Measurements from ENCODE around the gene FBXL22. TPM values are rescaled to one million over a fixed set of nuclear protein-coding genes. Genes with fewer than 3 reads are reported as not detected.

Gene FBXL22
- total and polyA plus RNA-seq, 2 experiments from 2014 or later, result 0.26 TPM; not detected in 1

DNA sequence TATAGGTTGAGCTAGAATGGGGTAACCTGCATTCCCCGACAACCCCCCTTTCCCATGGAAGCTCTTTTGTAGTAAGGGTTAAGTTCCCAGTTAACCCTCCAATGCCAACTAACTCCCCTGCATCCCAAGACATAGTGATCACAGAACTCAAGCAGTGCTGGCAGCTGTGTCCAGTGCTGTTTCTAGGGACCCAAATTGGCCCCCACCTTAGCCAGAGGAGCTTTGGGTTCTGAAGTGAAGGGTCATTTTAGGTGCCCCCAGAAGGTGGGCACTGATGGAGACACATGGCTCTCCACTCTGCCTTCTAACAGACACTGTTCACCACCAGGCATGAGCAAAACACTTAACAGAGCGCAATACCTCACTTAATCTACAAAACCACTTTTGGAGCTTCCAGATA lies 7.1 kb downstream of the FBXL22 start:
- Mint-ChIP-seq H3K36me3 (ENCODE audit: low read depth) (no peaks in the 10 kb centered on the region), H3K27me3 (ENCODE audit: insufficient read depth, low read depth, poor library complexity) (peaks cover 34% of the 10 kb centered on the region), H3K9me3 (no peaks in the 10 kb centered on the region), H3K27ac (no peak overlapping the region), H3K4me3 (no peak overlapping the region), H3K4me1 (peaks cover 15% of the 10 kb centered on the region)
- no peaks in the 10 kb centered on the region for H3K9me2 ChIP-seq (ENCODE audit: insufficient read depth)
- H3K27ac ChIP-seq (ENCODE audit: low read depth), result no peak overlapping the region
- ATAC-seq (no peak), DNase-seq (ENCODE audit: low spot score) (no peak)
- no peaks in the 10 kb centered on the region for H3K79me2 ChIP-seq (replicated peaks; ENCODE audit: insufficient read depth)
- TF ChIP-seq, protein P1, sequence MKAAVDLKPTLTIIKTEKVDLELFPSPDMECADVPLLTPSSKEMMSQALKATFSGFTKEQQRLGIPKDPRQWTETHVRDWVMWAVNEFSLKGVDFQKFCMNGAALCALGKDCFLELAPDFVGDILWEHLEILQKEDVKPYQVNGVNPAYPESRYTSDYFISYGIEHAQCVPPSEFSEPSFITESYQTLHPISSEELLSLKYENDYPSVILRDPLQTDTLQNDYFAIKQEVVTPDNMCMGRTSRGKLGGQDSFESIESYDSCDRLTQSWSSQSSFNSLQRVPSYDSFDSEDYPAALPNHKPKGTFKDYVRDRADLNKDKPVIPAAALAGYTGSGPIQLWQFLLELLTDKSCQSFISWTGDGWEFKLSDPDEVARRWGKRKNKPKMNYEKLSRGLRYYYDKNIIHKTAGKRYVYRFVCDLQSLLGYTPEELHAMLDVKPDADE (IDR thresholded peaks at IDR 0.05), result no peak
- TF ChIP-seq POLR2AphosphoS5 (IDR thresholded peaks at IDR 0.05; ENCODE audit: low read depth) (no peak), CREB1 (CRISPR knock-in tag; IDR thresholded peaks at IDR 0.05; ENCODE audit: low read depth) (no peak), STAT1 (IDR thresholded peaks at IDR 0.05; ENCODE audit: unreplicated experiment) (no peak), NANOG (IDR thresholded peaks at IDR 0.05; ENCODE audit: borderline replicate concordance) (no peak)
- no peaks in the 10 kb centered on the region for H3K36me3 ChIP-seq (ENCODE audit: insufficient read depth)
- no peak overlapping the region for H2AFZ ChIP-seq
- H3K4me3 ChIP-seq, result no peak overlapping the region
- no peaks in the 10 kb centered on the region for H4K20me1 ChIP-seq (replicated peaks; ENCODE audit: insufficient read depth)
- peaks cover 9% of the 10 kb centered on the region; the same call in 1 of the 2 replicates for H3F3A ChIP-seq (replicated peaks; ENCODE audit: low read depth)
- H3K4me1 ChIP-seq (ENCODE audit: insufficient read depth), result peaks cover 12% of the 10 kb centered on the region
- H3K4me2 ChIP-seq, result no peak overlapping the region
- peaks cover 45% of the 10 kb centered on the region for H3K27me3 ChIP-seq (ENCODE audit: insufficient read depth)

DNA sequence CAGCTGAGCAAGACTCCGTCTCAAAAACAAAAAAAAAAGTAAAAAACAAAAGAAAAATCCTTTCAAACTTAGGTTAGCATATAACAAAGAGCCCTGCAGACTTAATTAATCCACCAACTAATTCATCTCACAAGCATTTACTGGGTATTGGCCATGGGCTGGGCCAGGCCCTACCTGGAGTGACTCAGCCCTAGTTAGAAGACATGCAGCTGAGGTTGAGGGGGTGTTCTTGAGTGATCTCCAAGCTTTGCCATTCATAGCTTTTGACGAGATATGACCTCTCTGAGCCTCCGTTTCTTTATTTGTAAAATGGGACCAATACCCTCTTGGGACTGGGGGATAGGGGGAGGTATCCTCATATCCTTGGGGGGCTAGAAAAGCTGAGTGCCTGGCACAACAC lies 7.8 kb downstream of the FBXL22 start:
- H3K4me1 Mint-ChIP-seq, result peaks cover 12% of the 10 kb centered on the region
- no peak overlapping the region for H3K4me2 ChIP-seq
- no peak overlapping the region for H3K4me3 Mint-ChIP-seq
- H2AFZ ChIP-seq, result no peak overlapping the region
- H3K36me3 Mint-ChIP-seq (ENCODE audit: low read depth), result no peaks in the 10 kb centered on the region
- H3K27me3 ChIP-seq (ENCODE audit: insufficient read depth), result peaks cover 37% of the 10 kb centered on the region
- no peak overlapping the region for H3K27ac Mint-ChIP-seq
- peaks cover 28% of the 10 kb centered on the region for H3K27me3 Mint-ChIP-seq (ENCODE audit: insufficient read depth, low read depth, poor library complexity)
- H3K4me1 ChIP-seq (ENCODE audit: insufficient read depth), result peaks cover 10% of the 10 kb centered on the region
- no peaks in the 10 kb centered on the region for H4K20me1 ChIP-seq (replicated peaks; ENCODE audit: insufficient read depth)
- no peak for DNase-seq (ENCODE audit: low spot score)
- no peak overlapping the region for H3K4me3 ChIP-seq
- H3K79me2 ChIP-seq (replicated peaks; ENCODE audit: insufficient read depth), result no peaks in the 10 kb centered on the region
- no peak overlapping the region for H3K27ac ChIP-seq (ENCODE audit: low read depth)
- no peak for ATAC-seq
- H3K9me2 ChIP-seq (ENCODE audit: insufficient read depth), result no peaks in the 10 kb centered on the region
- peaks cover 5% of the 10 kb centered on the region; the same call in 1 of the 2 replicates for H3F3A ChIP-seq (replicated peaks; ENCODE audit: low read depth)
- no peaks in the 10 kb centered on the region for H3K36me3 ChIP-seq (ENCODE audit: insufficient read depth)
- H3K9me3 Mint-ChIP-seq, result no peaks in the 10 kb centered on the region
- TF ChIP-seq, protein P2, sequence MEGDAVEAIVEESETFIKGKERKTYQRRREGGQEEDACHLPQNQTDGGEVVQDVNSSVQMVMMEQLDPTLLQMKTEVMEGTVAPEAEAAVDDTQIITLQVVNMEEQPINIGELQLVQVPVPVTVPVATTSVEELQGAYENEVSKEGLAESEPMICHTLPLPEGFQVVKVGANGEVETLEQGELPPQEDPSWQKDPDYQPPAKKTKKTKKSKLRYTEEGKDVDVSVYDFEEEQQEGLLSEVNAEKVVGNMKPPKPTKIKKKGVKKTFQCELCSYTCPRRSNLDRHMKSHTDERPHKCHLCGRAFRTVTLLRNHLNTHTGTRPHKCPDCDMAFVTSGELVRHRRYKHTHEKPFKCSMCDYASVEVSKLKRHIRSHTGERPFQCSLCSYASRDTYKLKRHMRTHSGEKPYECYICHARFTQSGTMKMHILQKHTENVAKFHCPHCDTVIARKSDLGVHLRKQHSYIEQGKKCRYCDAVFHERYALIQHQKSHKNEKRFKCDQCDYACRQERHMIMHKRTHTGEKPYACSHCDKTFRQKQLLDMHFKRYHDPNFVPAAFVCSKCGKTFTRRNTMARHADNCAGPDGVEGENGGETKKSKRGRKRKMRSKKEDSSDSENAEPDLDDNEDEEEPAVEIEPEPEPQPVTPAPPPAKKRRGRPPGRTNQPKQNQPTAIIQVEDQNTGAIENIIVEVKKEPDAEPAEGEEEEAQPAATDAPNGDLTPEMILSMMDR (conservative IDR thresholded peaks at IDR 0.05; ENCODE audit: low read depth in 2 of 2), result no peak
- TF ChIP-seq, protein P1 (IDR thresholded peaks at IDR 0.05), result no peak
- TF ChIP-seq, protein P3, sequence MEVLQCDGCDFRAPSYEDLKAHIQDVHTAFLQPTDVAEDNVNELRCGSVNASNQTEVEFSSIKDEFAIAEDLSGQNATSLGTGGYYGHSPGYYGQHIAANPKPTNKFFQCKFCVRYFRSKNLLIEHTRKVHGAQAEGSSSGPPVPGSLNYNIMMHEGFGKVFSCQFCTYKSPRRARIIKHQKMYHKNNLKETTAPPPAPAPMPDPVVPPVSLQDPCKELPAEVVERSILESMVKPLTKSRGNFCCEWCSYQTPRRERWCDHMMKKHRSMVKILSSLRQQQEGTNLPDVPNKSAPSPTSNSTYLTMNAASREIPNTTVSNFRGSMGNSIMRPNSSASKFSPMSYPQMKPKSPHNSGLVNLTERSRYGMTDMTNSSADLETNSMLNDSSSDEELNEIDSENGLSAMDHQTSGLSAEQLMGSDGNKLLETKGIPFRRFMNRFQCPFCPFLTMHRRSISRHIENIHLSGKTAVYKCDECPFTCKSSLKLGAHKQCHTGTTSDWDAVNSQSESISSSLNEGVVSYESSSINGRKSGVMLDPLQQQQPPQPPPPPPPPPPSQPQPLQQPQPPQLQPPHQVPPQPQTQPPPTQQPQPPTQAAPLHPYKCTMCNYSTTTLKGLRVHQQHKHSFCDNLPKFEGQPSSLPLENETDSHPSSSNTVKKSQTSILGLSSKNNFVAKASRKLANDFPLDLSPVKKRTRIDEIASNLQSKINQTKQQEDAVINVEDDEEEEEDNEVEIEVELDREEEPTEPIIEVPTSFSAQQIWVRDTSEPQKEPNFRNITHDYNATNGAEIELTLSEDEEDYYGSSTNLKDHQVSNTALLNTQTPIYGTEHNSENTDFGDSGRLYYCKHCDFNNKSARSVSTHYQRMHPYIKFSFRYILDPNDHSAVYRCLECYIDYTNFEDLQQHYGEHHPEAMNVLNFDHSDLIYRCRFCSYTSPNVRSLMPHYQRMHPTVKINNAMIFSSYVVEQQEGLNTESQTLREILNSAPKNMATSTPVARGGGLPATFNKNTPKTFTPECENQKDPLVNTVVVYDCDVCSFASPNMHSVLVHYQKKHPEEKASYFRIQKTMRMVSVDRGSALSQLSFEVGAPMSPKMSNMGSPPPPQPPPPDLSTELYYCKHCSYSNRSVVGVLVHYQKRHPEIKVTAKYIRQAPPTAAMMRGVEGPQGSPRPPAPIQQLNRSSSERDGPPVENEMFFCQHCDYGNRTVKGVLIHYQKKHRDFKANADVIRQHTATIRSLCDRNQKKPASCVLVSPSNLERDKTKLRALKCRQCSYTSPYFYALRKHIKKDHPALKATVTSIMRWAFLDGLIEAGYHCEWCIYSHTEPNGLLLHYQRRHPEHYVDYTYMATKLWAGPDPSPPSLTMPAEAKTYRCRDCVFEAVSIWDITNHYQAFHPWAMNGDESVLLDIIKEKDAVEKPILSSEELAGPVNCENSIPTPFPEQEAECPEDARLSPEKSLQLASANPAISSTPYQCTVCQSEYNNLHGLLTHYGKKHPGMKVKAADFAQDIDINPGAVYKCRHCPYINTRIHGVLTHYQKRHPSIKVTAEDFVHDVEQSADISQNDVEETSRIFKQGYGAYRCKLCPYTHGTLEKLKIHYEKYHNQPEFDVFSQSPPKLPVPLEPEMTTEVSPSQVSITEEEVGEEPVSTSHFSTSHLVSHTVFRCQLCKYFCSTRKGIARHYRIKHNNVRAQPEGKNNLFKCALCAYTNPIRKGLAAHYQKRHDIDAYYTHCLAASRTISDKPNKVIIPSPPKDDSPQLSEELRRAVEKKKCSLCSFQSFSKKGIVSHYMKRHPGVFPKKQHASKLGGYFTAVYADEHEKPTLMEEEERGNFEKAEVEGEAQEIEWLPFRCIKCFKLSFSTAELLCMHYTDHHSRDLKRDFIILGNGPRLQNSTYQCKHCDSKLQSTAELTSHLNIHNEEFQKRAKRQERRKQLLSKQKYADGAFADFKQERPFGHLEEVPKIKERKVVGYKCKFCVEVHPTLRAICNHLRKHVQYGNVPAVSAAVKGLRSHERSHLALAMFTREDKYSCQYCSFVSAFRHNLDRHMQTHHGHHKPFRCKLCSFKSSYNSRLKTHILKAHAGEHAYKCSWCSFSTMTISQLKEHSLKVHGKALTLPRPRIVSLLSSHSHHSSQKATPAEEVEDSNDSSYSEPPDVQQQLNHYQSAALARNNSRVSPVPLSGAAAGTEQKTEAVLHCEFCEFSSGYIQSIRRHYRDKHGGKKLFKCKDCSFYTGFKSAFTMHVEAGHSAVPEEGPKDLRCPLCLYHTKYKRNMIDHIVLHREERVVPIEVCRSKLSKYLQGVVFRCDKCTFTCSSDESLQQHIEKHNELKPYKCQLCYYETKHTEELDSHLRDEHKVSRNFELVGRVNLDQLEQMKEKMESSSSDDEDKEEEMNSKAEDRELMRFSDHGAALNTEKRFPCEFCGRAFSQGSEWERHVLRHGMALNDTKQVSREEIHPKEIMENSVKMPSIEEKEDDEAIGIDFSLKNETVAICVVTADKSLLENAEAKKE (CRISPR knock-in tag; IDR thresholded peaks at IDR 0.05), result no peak
- TF ChIP-seq, protein P4, sequence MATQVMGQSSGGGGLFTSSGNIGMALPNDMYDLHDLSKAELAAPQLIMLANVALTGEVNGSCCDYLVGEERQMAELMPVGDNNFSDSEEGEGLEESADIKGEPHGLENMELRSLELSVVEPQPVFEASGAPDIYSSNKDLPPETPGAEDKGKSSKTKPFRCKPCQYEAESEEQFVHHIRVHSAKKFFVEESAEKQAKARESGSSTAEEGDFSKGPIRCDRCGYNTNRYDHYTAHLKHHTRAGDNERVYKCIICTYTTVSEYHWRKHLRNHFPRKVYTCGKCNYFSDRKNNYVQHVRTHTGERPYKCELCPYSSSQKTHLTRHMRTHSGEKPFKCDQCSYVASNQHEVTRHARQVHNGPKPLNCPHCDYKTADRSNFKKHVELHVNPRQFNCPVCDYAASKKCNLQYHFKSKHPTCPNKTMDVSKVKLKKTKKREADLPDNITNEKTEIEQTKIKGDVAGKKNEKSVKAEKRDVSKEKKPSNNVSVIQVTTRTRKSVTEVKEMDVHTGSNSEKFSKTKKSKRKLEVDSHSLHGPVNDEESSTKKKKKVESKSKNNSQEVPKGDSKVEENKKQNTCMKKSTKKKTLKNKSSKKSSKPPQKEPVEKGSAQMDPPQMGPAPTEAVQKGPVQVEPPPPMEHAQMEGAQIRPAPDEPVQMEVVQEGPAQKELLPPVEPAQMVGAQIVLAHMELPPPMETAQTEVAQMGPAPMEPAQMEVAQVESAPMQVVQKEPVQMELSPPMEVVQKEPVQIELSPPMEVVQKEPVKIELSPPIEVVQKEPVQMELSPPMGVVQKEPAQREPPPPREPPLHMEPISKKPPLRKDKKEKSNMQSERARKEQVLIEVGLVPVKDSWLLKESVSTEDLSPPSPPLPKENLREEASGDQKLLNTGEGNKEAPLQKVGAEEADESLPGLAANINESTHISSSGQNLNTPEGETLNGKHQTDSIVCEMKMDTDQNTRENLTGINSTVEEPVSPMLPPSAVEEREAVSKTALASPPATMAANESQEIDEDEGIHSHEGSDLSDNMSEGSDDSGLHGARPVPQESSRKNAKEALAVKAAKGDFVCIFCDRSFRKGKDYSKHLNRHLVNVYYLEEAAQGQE (IDR thresholded peaks at IDR 0.05; ENCODE audit: unreplicated experiment), result no peak

All from GM23338 (cell line).